SU-DHL-6 (cell line): ENCODE measurements around the gene BORCS8.

Experiments
- H2AFZ ChIP-seq: fragments of 200-600 bp; sonication (generic); 2 replicates; pipeline ENCODE4 v1.6.1; 2014; ENCODE audit warnings: low read depth, mild to moderate bottlenecking, moderate library complexity, mixed read lengths, antibody characterized with exemption, low read length; ENCODE audit not compliant: severe bottlenecking
- H3F3A ChIP-seq: fragments of 200-600 bp; shearing (Covaris generic); 2 replicates; pipeline ENCODE4 v1.6.0; 2016; ENCODE audit warnings: antibody characterized with exemption, mild to moderate bottlenecking; ENCODE audit not compliant: insufficient read depth
- H3K27ac ChIP-seq: fragments of 200-600 bp; sonication (generic); 2 replicates; pipeline ENCODE4 v1.5.1; 2016; ENCODE audit warnings: low read depth, mild to moderate bottlenecking, low read length, moderate library complexity, mixed read lengths
- H3K27me3 ChIP-seq: fragments of 200-600 bp; sonication (generic), shearing (Covaris generic); 2 replicates; pipeline ENCODE4 v1.6.0; 2014; ENCODE audit warnings: mild to moderate bottlenecking, low read length
- H3K36me3 ChIP-seq: fragments of 200-600 bp; sonication (generic); 2 replicates; pipeline ENCODE4 v1.6.1; 2014; ENCODE audit warnings: mild to moderate bottlenecking, low read length, mixed read lengths
- H3K4me2 ChIP-seq: fragments of 300-600, 200-600 bp; shearing (Covaris generic), sonication (generic); 2 replicates; pipeline ENCODE4 v1.6.0; 2014; ENCODE audit warnings: low read length, low read depth, mild to moderate bottlenecking; ENCODE audit not compliant: poor library complexity, severe bottlenecking
- H3K4me3 ChIP-seq: fragments of 200-600 bp; sonication (generic); 2 replicates; pipeline ENCODE4 v1.5.1; 2014; ENCODE audit warnings: antibody characterized with exemption, low read length, mild to moderate bottlenecking, mixed read lengths; ENCODE audit not compliant: insufficient read depth, poor library complexity, severe bottlenecking
- H3K79me2 ChIP-seq: fragments of 200-600 bp; sonication (generic); 2 replicates; pipeline ENCODE4 v1.6.1; 2014; ENCODE audit warnings: mild to moderate bottlenecking, low read length, moderate library complexity; ENCODE audit not compliant: insufficient read depth
- H3K9ac ChIP-seq: fragments of 200-600 bp; sonication (generic); 2 replicates; pipeline ENCODE4 v1.7.0; 2014; ENCODE audit warnings: mild to moderate bottlenecking, low read length
- H3K9me2 ChIP-seq: fragments of 200-600 bp; sonication (generic); replicated peaks from 2 replicates; pipeline ENCODE4 v1.6.1; 2014; ENCODE audit warnings: low read length; ENCODE audit not compliant: insufficient read depth
- H3K9me3 ChIP-seq: fragments of 200-600 bp; sonication (generic); 2 replicates; pipeline ENCODE4 v1.6.1; 2014; ENCODE audit warnings: low read length, mixed read lengths; ENCODE audit not compliant: insufficient read depth
- H4K20me1 ChIP-seq: fragments of 200-600 bp; sonication (generic); 2 replicates; pipeline ENCODE4 v1.6.1; 2014; ENCODE audit warnings: low read depth, mild to moderate bottlenecking, antibody characterized with exemption, low read length, moderate library complexity, mixed read lengths
- EZH2phosphoT487 ChIP-seq: fragments of 200-600 bp; sonication (generic), shearing (Covaris generic); conservative IDR thresholded peaks from 2 replicates; pipeline ENCODE4 v1.6.1; 2018; ENCODE audit warnings: mild to moderate bottlenecking, antibody characterized with exemption, low read length, moderate library complexity, mixed read lengths
- TF ChIP-seq, protein P1 (sequence below): fragments of 200-600 bp; sonication (generic); IDR thresholded peaks from one replicate; pipeline ENCODE4 v1.5.1; 2017; ENCODE audit warnings: antibody characterized with exemption, mild to moderate bottlenecking, low read length, moderate library complexity; ENCODE audit not compliant: insufficient read depth, poor library complexity, severe bottlenecking

Gene BORCS8

DNA sequence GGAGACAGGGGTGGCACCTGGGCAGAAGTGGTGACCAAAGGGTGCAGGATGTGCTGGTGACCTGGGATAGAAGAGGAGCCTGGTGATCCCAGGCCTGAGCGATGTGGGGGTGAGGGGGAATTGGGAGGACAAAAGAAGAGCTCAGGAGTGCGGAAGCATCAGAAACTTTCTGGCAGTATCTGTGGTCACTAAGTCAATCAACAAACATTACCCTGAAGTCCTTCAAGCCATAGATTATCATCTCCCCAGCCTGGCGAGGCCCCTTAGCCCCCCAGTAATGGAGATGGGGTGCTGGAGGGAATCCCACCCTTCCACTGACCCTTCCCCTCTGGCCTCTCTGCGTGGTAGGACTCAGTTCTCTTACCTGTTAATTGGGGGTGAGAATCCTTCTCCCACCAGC, 32.4 kb downstream of the BORCS8 start:
- H4K20me1 ChIP-seq: no peaks in the 10 kb centered on the region
- peak overlapping the region; percentile 99 for H3K27ac ChIP-seq
- peak overlapping the region; percentile 8 for H3K4me3 ChIP-seq
- no peaks in the 10 kb centered on the region for H3K9me2 ChIP-seq
- peaks cover 68% of the 10 kb centered on the region for H3K79me2 ChIP-seq
- H3K27me3 ChIP-seq: no peaks in the 10 kb centered on the region
- peak overlapping the region; percentile 72 for H3K4me2 ChIP-seq
- H3K9me3 ChIP-seq: no peaks in the 10 kb centered on the region
- H3K9ac ChIP-seq: peak overlapping the region; percentile 69
- peaks cover 92% of the 10 kb centered on the region for H3F3A ChIP-seq
- TF ChIP-seq, protein P1, sequence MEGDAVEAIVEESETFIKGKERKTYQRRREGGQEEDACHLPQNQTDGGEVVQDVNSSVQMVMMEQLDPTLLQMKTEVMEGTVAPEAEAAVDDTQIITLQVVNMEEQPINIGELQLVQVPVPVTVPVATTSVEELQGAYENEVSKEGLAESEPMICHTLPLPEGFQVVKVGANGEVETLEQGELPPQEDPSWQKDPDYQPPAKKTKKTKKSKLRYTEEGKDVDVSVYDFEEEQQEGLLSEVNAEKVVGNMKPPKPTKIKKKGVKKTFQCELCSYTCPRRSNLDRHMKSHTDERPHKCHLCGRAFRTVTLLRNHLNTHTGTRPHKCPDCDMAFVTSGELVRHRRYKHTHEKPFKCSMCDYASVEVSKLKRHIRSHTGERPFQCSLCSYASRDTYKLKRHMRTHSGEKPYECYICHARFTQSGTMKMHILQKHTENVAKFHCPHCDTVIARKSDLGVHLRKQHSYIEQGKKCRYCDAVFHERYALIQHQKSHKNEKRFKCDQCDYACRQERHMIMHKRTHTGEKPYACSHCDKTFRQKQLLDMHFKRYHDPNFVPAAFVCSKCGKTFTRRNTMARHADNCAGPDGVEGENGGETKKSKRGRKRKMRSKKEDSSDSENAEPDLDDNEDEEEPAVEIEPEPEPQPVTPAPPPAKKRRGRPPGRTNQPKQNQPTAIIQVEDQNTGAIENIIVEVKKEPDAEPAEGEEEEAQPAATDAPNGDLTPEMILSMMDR: no peak
- no peak for TF ChIP-seq EZH2phosphoT487
- H3K36me3 ChIP-seq: peaks cover 2% of the 10 kb centered on the region; the same call in 1 of the 2 replicates
- H2AFZ ChIP-seq: no peak overlapping the region

DNA sequence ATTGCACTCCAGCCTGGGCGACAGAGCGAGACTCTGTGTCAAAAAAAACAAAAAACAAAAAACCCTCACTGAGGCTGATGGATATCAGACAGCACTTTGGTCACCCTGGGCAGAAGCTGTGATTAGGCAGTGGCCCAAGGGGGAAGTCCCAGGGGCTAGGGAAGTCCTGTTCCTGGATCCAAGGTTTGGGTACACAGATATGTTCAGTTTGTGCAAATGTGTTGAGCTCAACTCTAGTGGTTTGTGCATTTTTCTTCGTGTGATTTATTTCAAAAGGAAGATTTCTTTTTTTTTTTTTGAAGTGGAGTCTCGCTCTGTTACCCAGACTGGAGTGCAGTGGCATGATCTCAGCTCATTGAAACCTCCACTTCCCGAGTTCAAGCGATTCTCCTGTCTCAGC, 34.1 kb downstream of the BORCS8 start:
- peaks cover 64% of the 10 kb centered on the region for H3K79me2 ChIP-seq
- peak overlapping the region; percentile 72 for H3K4me2 ChIP-seq
- no peaks in the 10 kb centered on the region for H3K9me3 ChIP-seq
- peaks cover 2% of the 10 kb centered on the region; the same call in 1 of the 2 replicates for H3K36me3 ChIP-seq
- no peaks in the 10 kb centered on the region for H4K20me1 ChIP-seq
- no peak overlapping the region for H2AFZ ChIP-seq
- no peak for TF ChIP-seq EZH2phosphoT487
- TF ChIP-seq, protein P1: no peak
- no peaks in the 10 kb centered on the region for H3K27me3 ChIP-seq
- H3K27ac ChIP-seq: peak overlapping the region; percentile 99
- no peaks in the 10 kb centered on the region for H3K9me2 ChIP-seq
- no peak overlapping the region for H3K4me3 ChIP-seq
- peaks cover 87% of the 10 kb centered on the region for H3F3A ChIP-seq
- peak overlapping the region; percentile 69 for H3K9ac ChIP-seq

DNA sequence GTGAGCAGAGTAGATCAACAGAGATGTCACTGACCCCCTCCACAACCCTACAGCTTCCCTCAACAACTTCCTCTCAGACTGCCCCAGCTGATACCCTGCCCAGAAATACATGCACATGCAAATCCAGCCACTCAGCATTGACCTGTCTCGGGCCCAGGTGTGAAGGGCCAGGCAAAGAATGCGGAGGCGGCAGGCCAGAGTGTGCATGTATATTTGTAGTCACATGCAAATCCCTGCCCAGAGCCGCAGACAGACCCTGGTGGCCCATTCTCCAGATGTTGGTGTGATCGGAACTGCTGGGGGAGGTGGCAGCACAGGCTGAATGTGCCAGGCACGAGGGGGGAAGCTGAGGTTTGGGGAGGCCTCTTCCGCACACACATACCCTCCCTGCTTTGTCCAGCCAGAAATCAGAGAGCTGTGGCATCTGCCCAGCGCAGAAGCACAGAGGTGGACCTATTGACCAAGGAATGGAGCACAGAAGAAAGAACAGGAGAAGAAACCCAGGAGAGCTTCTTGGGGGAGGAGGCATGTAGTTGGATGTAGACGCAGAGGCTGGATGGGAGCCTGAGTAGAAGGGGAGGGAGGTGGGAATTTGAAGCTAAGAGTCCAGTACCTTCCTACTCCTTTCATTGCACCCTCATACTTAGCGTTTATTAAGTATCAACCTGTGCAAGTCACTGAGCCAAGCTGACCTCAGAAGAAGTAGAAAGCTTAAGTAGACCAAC, 36.3 kb downstream of the BORCS8 start:
- Histone ChIP-seq H3K9ac (peak overlapping the region; percentile 69), H3K9me2 (no peaks in the 10 kb centered on the region), H3K36me3 (peaks cover 2% of the 10 kb centered on the region; the same call in 1 of the 2 replicates), H3K9me3 (no peaks in the 10 kb centered on the region), H3K4me2 (peak overlapping the region; percentile 85), H4K20me1 (no peaks in the 10 kb centered on the region; the same call in 1 of the 2 replicates), H3K27ac (peak overlapping the region; percentile 99), H3K27me3 (no peaks in the 10 kb centered on the region), H3K4me3 (peak overlapping the region; percentile 47), H3K79me2 (peaks cover 50% of the 10 kb centered on the region), H2AFZ (no peak overlapping the region), H3F3A (peaks cover 76% of the 10 kb centered on the region)
- TF ChIP-seq, protein P1: no peak
- TF ChIP-seq EZH2phosphoT487: no peak
